ENCODE results near the gene NRARP. TPM values are rescaled to one million over a fixed set of nuclear protein-coding genes. Genes with fewer than 3 reads are reported as not detected.

Gene NRARP
- total and polyA plus RNA-seq, 10 of the 15 experiments (the other 5 are each of a cell fraction or from before 2014, with no cell fraction given), result 0.06 to 9.2 (median 2.2) TPM; not detected in 2

DNA sequence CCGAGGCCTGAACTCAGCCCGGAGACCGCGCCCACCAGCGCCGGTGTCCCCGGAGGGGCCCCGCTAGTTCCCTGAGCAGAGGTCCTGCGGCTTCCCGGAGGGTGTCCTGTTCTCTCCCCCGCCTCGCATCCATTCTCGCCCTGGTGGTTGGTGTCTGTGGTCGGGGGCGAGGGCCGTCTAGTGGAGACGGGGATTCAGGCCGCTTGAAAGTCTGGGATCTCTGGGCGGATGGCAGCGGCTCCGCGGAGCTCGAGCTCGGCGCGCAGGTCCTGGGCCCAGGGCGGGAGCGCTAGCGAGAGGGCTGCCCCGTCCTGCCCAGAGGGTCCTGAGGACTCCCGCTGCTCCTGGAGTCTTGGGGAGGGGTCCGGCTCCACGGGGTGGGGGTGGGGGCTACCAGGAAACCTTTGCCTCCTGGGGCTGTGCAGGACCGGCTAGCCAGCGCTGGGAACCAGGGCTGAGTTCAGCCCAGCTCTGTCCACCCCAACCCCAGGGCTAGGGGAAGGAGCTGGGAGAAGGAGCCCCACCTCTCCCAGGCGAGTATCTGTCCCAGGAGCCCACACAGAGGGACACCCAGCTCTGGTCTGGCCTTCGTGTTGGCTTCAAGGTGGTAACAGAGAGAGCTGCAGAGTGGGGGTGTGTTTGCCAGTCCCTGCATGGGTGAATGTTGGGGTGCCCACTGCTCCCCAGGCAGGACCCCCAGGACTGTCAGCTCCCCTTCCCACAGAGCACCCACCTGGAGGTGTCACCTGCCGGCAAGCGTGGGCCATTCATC is 20.5 kb downstream of the NRARP start (continued):
- TF ChIP-seq, protein P1, sequence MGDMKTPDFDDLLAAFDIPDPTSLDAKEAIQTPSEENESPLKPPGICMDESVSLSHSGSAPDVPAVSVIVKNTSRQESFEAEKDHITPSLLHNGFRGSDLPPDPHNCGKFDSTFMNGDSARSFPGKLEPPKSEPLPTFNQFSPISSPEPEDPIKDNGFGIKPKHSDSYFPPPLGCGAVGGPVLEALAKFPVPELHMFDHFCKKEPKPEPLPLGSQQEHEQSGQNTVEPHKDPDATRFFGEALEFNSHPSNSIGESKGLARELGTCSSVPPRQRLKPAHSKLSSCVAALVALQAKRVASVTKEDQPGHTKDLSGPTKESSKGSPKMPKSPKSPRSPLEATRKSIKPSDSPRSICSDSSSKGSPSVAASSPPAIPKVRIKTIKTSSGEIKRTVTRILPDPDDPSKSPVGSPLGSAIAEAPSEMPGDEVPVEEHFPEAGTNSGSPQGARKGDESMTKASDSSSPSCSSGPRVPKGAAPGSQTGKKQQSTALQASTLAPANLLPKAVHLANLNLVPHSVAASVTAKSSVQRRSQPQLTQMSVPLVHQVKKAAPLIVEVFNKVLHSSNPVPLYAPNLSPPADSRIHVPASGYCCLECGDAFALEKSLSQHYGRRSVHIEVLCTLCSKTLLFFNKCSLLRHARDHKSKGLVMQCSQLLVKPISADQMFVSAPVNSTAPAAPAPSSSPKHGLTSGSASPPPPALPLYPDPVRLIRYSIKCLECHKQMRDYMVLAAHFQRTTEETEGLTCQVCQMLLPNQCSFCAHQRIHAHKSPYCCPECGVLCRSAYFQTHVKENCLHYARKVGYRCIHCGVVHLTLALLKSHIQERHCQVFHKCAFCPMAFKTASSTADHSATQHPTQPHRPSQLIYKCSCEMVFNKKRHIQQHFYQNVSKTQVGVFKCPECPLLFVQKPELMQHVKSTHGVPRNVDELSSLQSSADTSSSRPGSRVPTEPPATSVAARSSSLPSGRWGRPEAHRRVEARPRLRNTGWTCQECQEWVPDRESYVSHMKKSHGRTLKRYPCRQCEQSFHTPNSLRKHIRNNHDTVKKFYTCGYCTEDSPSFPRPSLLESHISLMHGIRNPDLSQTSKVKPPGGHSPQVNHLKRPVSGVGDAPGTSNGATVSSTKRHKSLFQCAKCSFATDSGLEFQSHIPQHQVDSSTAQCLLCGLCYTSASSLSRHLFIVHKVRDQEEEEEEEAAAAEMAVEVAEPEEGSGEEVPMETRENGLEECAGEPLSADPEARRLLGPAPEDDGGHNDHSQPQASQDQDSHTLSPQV (IDR thresholded peaks at IDR 0.05), result no peak
- TF ChIP-seq ZNF274 (IDR thresholded peaks at IDR 0.05; ENCODE audit: insufficient read depth, insufficient read length) (no peak), KDM1A (IDR thresholded peaks at IDR 0.05; ENCODE audit: borderline replicate concordance) (no peak)

DNA sequence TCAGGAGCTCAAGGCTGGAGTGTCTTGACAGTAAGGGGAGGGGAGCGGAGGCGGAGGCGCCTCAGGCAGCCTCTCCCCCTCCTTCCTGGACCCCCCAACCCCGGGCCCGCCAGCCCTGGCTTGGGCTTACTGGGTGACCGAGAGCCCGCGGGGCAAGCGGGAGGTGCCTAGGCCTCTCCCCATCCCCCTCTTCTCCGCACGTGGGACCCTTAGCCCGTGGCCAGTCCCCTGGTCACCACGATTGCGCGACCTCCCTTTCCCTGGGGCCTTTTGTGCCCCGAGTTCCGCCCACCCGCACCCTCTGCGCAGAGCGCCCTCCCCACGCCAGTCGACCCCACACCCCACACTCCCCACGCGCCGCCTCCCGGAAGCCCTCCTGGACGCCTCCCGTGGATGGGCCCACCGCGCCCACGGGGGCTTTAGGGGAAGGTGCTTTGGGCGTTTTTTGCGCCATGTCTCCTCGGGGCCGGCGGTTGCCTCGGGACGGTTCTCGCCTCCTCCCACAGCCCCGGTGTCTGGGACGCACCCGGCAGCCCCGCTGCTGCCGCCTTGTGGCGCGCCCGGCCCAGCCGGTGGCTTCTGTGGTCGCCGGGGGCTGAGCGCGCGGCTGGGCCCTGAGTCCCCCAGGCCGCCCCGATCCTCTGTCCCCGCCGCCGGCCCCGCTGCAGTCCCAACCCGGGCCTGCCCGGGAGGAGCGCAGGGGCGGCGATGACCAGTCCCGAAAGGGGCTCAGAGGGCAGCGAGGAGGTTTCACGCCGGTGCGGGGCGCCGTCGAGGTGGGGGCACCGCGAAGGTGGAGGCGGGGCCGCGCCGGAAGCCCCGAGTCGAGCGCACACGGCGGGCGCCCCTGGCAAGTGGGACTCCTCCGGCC is 21.4 kb downstream of the NRARP start:
- ChIA-PET SMC1A (ENCODE audit: uncharacterized antibody, unreplicated experiment) (no interaction called here), CTCF (interaction anchor here (1.0 to 1.4 kb wide), 2 partner anchors 26 to 40 kb away, joined by 3 to 4 read pairs; partner anchors contain the start of gene TUBB4B), RAD21 (ENCODE audit: unreplicated experiment) (interaction anchor here (1.0 kb wide), 1 partner anchor 42 kb away, joined by 3 read pairs; no protein-coding TSS in a partner anchor), POLR2A (interaction anchor here (0.7 to 1.0 kb wide), 3 partner anchors 26 to 124 kb away, joined by 3 to 4 read pairs (median 3); partner anchors contain the start of gene TUBB4B)
- no peak overlapping the region for H3K9ac ChIP-seq (ENCODE audit: control insufficient read depth, insufficient read depth, low read length)
- no peaks in the 10 kb centered on the region for H4K20me1 ChIP-seq (ENCODE audit: control insufficient read depth, insufficient read depth)
- H2AFZ ChIP-seq (ENCODE audit: control insufficient read depth, low read depth, low read length), result no peak overlapping the region
- FAIRE-seq (no peak), DNase-seq (ENCODE audit: low read depth, low spot score) (no peak), ATAC-seq (peak; percentile 34)
- in situ Hi-C loops (cut with MboI) (no loop called here), intact Hi-C loops (cut with micrococcal nuclease; ENCODE audit: unreplicated experiment) (no loop called here)
- no peak overlapping the region for H3K27ac ChIP-seq (ENCODE audit: control insufficient read depth, insufficient read depth)
- peaks cover 19% of the 10 kb centered on the region for H3K79me2 ChIP-seq (ENCODE audit: control insufficient read depth, insufficient read depth, low read length)
- peak overlapping the region; percentile 44 for H3K4me2 ChIP-seq (ENCODE audit: control insufficient read depth, insufficient read depth)
- H3K4me1 ChIP-seq (ENCODE audit: control insufficient read depth, insufficient read depth, low read length), result peaks cover 25% of the 10 kb centered on the region
- no TSS peak for BruUV-seq (replicated peaks)
- no peaks in the 10 kb centered on the region for H3K27me3 ChIP-seq (replicated peaks in 1 of 2; ENCODE audit: control insufficient read depth in 2 of 2, insufficient read depth in 2 of 2, low read length in 1 of 2)
- H3K36me3 ChIP-seq (ENCODE audit: control insufficient read depth in 2 of 2, insufficient read depth in 2 of 2, low read length in 1 of 2), result no peaks in the 10 kb centered on the region; a peak in 3 of 4 replicates
- no peak overlapping the region for H3K4me3 ChIP-seq
- WGBS (ENCODE audit: insufficient coverage, insufficient replicate concordance, low lambda C conversion rate, missing lambda C conversion rate), result 80% methylated on average over 76 of the region's 85 CpGs
- no peaks in the 10 kb centered on the region for H3K9me3 ChIP-seq (replicated peaks; ENCODE audit: control insufficient read depth, insufficient read depth, low read length)
- TF ChIP-seq NFYA (IDR thresholded peaks at IDR 0.05; ENCODE audit: borderline replicate concordance, low read depth, low read length) (no peak), POLR2AphosphoS5 (IDR thresholded peaks at IDR 0.05; ENCODE audit: low read length) (no peak), SMC3 (IDR thresholded peaks at IDR 0.05; ENCODE audit: borderline replicate concordance, low read length) (peak; percentile 26; the same call in 1 of the 2 replicates), HDAC6 (IDR thresholded peaks at IDR 0.05; ENCODE audit: unreplicated experiment) (no peak), ATF7 (IDR thresholded peaks at IDR 0.05; ENCODE audit: low read depth) (no peak), DPF2 (IDR thresholded peaks at IDR 0.05) (peak; percentile 45; the same call in 1 of the 2 replicates), GATAD2B (conservative IDR thresholded peaks at IDR 0.05; ENCODE audit: low read depth) (peak; percentile 63; the same call in 1 of the 2 replicates), JUND (IDR thresholded peaks at IDR 0.05; ENCODE audit: low read depth, low read length) (no peak), BACH1 (IDR thresholded peaks at IDR 0.05; ENCODE audit: borderline replicate concordance) (0 out of 2 replicates have a peak, but pooled peaks have one; percentile 12), RUNX3 (IDR thresholded peaks at IDR 0.05; ENCODE audit: low read length) (peak; percentile 44; the same call in 1 of the 2 replicates), RBBP5 (conservative IDR thresholded peaks at IDR 0.05) (no peak)
- TF ChIP-seq, protein P2, sequence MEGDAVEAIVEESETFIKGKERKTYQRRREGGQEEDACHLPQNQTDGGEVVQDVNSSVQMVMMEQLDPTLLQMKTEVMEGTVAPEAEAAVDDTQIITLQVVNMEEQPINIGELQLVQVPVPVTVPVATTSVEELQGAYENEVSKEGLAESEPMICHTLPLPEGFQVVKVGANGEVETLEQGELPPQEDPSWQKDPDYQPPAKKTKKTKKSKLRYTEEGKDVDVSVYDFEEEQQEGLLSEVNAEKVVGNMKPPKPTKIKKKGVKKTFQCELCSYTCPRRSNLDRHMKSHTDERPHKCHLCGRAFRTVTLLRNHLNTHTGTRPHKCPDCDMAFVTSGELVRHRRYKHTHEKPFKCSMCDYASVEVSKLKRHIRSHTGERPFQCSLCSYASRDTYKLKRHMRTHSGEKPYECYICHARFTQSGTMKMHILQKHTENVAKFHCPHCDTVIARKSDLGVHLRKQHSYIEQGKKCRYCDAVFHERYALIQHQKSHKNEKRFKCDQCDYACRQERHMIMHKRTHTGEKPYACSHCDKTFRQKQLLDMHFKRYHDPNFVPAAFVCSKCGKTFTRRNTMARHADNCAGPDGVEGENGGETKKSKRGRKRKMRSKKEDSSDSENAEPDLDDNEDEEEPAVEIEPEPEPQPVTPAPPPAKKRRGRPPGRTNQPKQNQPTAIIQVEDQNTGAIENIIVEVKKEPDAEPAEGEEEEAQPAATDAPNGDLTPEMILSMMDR (IDR thresholded peaks at IDR 0.05 in 2 of 3, conservative IDR thresholded peaks at IDR 0.05 in 1 of 3; ENCODE audit: control insufficient read depth in 2 of 3, extremely low read depth in 1 of 3, insufficient read depth in 1 of 3, low read depth in 3 of 3, low read length in 3 of 3), result peak; percentile 15 to 52 (median 46); a peak in 3 of 6 replicates

All from GM12878 (cell line).